Keratinocyte (primary cell): ENCODE data around the gene PSG7. TPM values are rescaled to one million over a fixed set of nuclear protein-coding genes. Genes with fewer than 3 reads are reported as not detected.
"Not testable (repeated sequence)": the region's sequence is repeated elsewhere in the genome, so short reads cannot be mapped to it uniquely, and the experiment has no call there.

Source experiments
- DNase-seq: peaks from one replicate; pipeline ENCODE4 v3.0.0-alpha.2; 2011; ENCODE audit warnings: low read depth, missing footprints, low spot score
- FAIRE-seq: peaks from 2 replicates; lab custom pipeline; 2011; peaks lifted over from hg19 to GRCh38; lab: Jason Lieb, UNC
- H2AFZ ChIP-seq: 2 replicates; pipeline ENCODE4 v1.6.0; 2012; ENCODE audit warnings: low read length, control low read depth, inconsistent platforms; ENCODE audit not compliant: control insufficient read depth
- H3K27ac ChIP-seq: 2 replicates; pipeline ENCODE4 v1.5.1; 2011; ENCODE audit warnings: low read length; ENCODE audit not compliant: control insufficient read depth, insufficient read depth
- H3K27me3 ChIP-seq: 3 replicates; pipeline ENCODE4 v1.6.0; 2011; ENCODE audit warnings: low read length; ENCODE audit not compliant: control insufficient read depth, insufficient read depth; ENCODE audit errors: extremely low read depth
- H3K36me3 ChIP-seq, 2 experiments: 2 replicates in 1 of 2; 3 replicates in 1 of 2; pipeline ENCODE4 v1.5.1; 2011; ENCODE audit warnings: low read length in 2 of 2, mild to moderate bottlenecking in 1 of 2; ENCODE audit not compliant: control insufficient read depth in 2 of 2, insufficient read depth in 2 of 2; ENCODE audit errors: extremely low read depth in 1 of 2
- H3K4me1 ChIP-seq: 3 replicates; pipeline ENCODE4 v1.5.1; 2011; ENCODE audit warnings: low read length; ENCODE audit not compliant: control insufficient read depth, insufficient read depth; ENCODE audit errors: extremely low read depth
- H3K4me2 ChIP-seq: 3 replicates; pipeline ENCODE4 v1.6.0; 2011; ENCODE audit warnings: low read depth, low read length; ENCODE audit not compliant: control insufficient read depth, insufficient read depth; ENCODE audit errors: extremely low read depth
- H3K4me3 ChIP-seq, 3 experiments: fragments of 200-600 bp in 1 of 3; sonication (generic) in 1 of 3; 2 replicates in 2 of 3; 3 replicates in 1 of 3; pipeline ENCODE4 v1.5.1; 2011 to 2016; ENCODE audit warnings: low read length in 3 of 3, mild to moderate bottlenecking in 3 of 3, control low read depth in 2 of 3, inconsistent platforms in 1 of 3, low read depth in 1 of 3, mixed read lengths in 1 of 3, mixed run types in 1 of 3, moderate library complexity in 1 of 3; ENCODE audit not compliant: control insufficient read depth in 2 of 3, insufficient read depth in 2 of 3; ENCODE audit errors: extremely low read depth in 1 of 3
- H3K79me2 ChIP-seq: 2 replicates; pipeline ENCODE4 v1.6.0; 2012; ENCODE audit warnings: low read length; ENCODE audit not compliant: control insufficient read depth, insufficient read depth
- H3K9ac ChIP-seq: 3 replicates; pipeline ENCODE4 v1.6.0; 2011; ENCODE audit warnings: low read length; ENCODE audit not compliant: control insufficient read depth, insufficient read depth; ENCODE audit errors: extremely low read depth
- H3K9me1 ChIP-seq: 3 replicates; pipeline ENCODE4 v1.6.0; 2011; ENCODE audit warnings: low read length; ENCODE audit not compliant: control insufficient read depth, insufficient read depth; ENCODE audit errors: extremely low read depth
- H3K9me3 ChIP-seq: 2 replicates; pipeline ENCODE4 v1.5.1; 2012; ENCODE audit warnings: low read depth, low read length; ENCODE audit not compliant: control insufficient read depth
- H4K20me1 ChIP-seq: 3 replicates; pipeline ENCODE4 v1.6.0; 2011; ENCODE audit warnings: low read length; ENCODE audit not compliant: control insufficient read depth, insufficient read depth; ENCODE audit errors: extremely low read depth
- CTCF ChIP-seq, 3 experiments: IDR thresholded peaks in 1 of 3; conservative IDR thresholded peaks in 1 of 3; optimal IDR thresholded peaks in 1 of 3; 2 replicates in 2 of 3; 3 replicates in 1 of 3; pipeline versions ENCODE3 to v1.5.1; 2011; ENCODE audit warnings: low read length in 3 of 3, mild to moderate bottlenecking in 3 of 3, moderate library complexity in 2 of 3, control low read depth in 1 of 3, inconsistent platforms in 1 of 3; ENCODE audit not compliant: insufficient read depth in 2 of 3; ENCODE audit errors: extremely low read depth in 1 of 3
- EZH2 ChIP-seq: IDR thresholded peaks from one replicate; pipeline ENCODE4 v1.6.1; 2012; ENCODE audit warnings: inconsistent platforms, mild to moderate bottlenecking, low read length, moderate library complexity
- dilution Hi-C: fragments of 300-500 bp; cut with MboI; formaldehyde crosslinking; loops from one replicate; pipeline ENCODE4 v1.7.0; 2020; ENCODE audit warnings: low sequenced_read_pairs; ENCODE audit not compliant: extremely low pct_ligation_motif_present
- polyA plus RNA-seq, 5 experiments: library from polyadenylated mRNA; depleted of rRNA in 3 of 5; stranded (reverse) in 3 of 5; stranded (forward) in 1 of 5; unstranded in 1 of 5; fragments of >200 nt; gene quantifications; 1 replicate in 1 of 5; 2 replicates in 3 of 5; 3 replicates in 1 of 5; pipeline versions ENCODE4 v1.2.1 to v1.2.3, GENCODE V29; 2011 to 2012; ENCODE audit warnings: missing spikeins in 2 of 5, low read depth in 1 of 5, low replicate concordance in 1 of 5

The PSG7 gene
- polyA plus RNA-seq, 1 donor (not counting 4 experiments of a cell fraction or from before 2014, with no cell fraction given): not detected

GRCh38 chr19:42932485-42933101, 4.4 kb downstream of the PSG7 start:
- H3K27ac ChIP-seq: peak overlapping the region; percentile 89
- peak; percentile 94 for FAIRE-seq
- dilution Hi-C loops, H3K79me2 ChIP-seq, H4K20me1 ChIP-seq, H3K9me1 ChIP-seq, H3K4me3 ChIP-seq, H3K27me3 ChIP-seq, H3K36me3 ChIP-seq, H3K9me3 ChIP-seq: not testable (repeated sequence)
- H3K4me2 ChIP-seq: peak overlapping the region; percentile 51
- H3K9ac ChIP-seq: peak overlapping the region; percentile 50
- H3K4me1 ChIP-seq: peaks cover 20% of the 10 kb centered on the region
- peak; percentile 58 for DNase-seq
- peak overlapping the region; percentile 27 for H2AFZ ChIP-seq

GRCh38 chr19:42930214-42930613, 6.8 kb downstream of the PSG7 start:
- H3K36me3 ChIP-seq, H4K20me1 ChIP-seq, H2AFZ ChIP-seq, H3K4me2 ChIP-seq, FAIRE-seq, H3K79me2 ChIP-seq, H3K9me1 ChIP-seq, H3K9ac ChIP-seq, H3K27ac ChIP-seq, H3K4me3 ChIP-seq, dilution Hi-C loops, H3K9me3 ChIP-seq, DNase-seq, H3K27me3 ChIP-seq: not testable (repeated sequence)
- peak in 2 of 3 experiments; percentile 51 to 54 for TF ChIP-seq CTCF (optimal IDR thresholded peaks at IDR 0.05 in 1 of 3, IDR thresholded peaks at IDR 0.05 in 1 of 3, conservative IDR thresholded peaks at IDR 0.05 in 1 of 3; ENCODE audit: extremely low read depth in 1 of 3, insufficient read depth in 2 of 3, low read length in 3 of 3)
- peaks cover 20% of the 10 kb centered on the region for H3K4me1 ChIP-seq

- H3K4me2 ChIP-seq: no peak overlapping the region
Observed at GRCh38 chr19:42928896-42929295, 8.1 kb downstream of the PSG7 start.

More at GRCh38 chr19:42928896-42929295, 8.1 kb downstream of the PSG7 start:
- FAIRE-seq: no peak
- Histone ChIP-seq H3K4me3 (no peak overlapping the region), H3K9me1 (no peaks in the 10 kb centered on the region), H3K9me3 (no peaks in the 10 kb centered on the region), H4K20me1 (no peaks in the 10 kb centered on the region), H3K9ac (no peak overlapping the region), H3K4me1 (peaks cover 16% of the 10 kb centered on the region), H3K27me3 (no peaks in the 10 kb centered on the region), H3K36me3 (no peaks in the 10 kb centered on the region), H2AFZ (no peak overlapping the region), H3K79me2 (no peaks in the 10 kb centered on the region), H3K27ac (no peak overlapping the region)
- TF ChIP-seq EZH2 (no peak), CTCF (optimal IDR thresholded peaks at IDR 0.05 in 1 of 3, IDR thresholded peaks at IDR 0.05 in 1 of 3, conservative IDR thresholded peaks at IDR 0.05 in 1 of 3; ENCODE audit: extremely low read depth in 1 of 3, insufficient read depth in 2 of 3, low read length in 3 of 3) (no peak)
- dilution Hi-C loops: no loop called here
- DNase-seq: no peak
